ENCODE data around the gene BRPF3.
A peak's percentile ranks its signal among the peaks of the same experiment; 100 is the strongest.

Gene BRPF3

GRCh38 chr6:36196113-36196879 is at the start of gene BRPF3:
Gene BRPF3, plus strand, starts transcription at chr6:36196744. Its CDS starts 3,579 bp downstream, at chr6:36200323.
- DNase-seq (ENCODE audit: low spot score), result peak; percentile 72

DNA sequence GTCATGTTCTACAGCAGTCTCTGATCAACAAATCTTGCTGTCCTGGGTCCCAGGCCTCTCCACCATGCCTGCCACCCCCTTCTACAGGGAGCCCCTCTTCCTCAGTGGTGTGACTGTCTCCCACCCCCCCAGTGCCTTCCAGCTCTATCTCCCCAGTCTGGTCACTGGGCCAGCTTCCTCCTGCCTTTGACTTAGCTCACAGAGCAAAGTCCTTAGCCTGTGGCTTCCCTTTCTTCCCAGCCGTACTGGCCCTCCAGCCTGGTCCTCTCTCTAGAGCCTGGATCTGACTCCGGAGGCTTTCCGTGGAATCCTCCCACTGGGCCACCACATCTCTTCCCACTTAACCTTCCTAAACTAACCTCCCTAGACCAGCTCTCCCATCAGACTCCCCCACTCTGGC is 49.2 kb upstream of the BRPF3 start:
- no peak for DNase-seq (ENCODE audit: low spot score)

GRCh38 chr6:36149476-36149875 is 47.1 kb upstream of the BRPF3 start:
- DNase-seq (ENCODE audit: low spot score), result no peak

GRCh38 chr6:36150283-36150682 is 46.3 kb upstream of the BRPF3 start:
- no peak for DNase-seq (ENCODE audit: low spot score)

DNA sequence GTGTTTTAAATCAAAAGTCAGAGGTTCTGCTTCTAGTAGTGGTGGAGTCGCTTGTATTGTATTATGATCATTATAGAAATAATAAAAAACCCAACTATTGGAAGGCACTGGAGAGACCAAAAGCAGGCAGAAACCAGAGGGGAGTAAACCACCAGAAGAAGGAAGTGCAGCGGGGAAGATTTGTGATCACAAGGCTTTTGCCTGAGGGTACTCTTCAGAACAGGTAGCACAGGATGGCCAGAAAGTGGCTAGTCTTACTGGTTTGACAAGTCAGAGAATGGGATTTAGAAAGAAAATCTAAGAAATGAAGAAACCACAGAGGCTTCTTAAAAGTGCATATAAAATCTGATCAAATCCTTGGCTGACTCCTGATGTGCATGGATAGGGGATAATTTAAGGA is 42.3 kb upstream of the BRPF3 start:
- no peak for DNase-seq (ENCODE audit: low spot score)

DNA sequence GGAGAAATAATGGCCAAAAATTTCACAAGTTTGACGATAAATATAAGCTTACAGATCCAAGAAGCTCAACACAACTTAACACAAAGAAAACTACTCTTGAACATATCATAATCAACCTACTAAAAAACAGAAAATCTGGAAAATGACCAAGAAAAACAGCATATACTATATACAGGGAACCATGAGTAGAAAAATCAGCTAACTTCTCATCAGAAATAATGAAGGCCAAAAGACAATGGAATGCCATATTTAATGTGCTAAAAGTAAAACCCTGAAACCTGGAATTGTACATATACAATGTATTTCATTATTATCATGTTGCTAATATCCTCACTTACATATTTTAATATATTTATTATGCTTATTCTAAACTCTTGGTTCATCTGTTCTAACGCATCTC is 40.9 kb upstream of the BRPF3 start:
- no peak for DNase-seq (ENCODE audit: low spot score)

- no peak for DNase-seq (ENCODE audit: low spot score)
These were observed 36.3 kb upstream of the BRPF3 start for GRCh38 chr6:36160147-36160760.

GRCh38 chr6:36169023-36170007 is 27.2 kb upstream of the BRPF3 start:
- no peak for DNase-seq (ENCODE audit: low spot score)

DNA sequence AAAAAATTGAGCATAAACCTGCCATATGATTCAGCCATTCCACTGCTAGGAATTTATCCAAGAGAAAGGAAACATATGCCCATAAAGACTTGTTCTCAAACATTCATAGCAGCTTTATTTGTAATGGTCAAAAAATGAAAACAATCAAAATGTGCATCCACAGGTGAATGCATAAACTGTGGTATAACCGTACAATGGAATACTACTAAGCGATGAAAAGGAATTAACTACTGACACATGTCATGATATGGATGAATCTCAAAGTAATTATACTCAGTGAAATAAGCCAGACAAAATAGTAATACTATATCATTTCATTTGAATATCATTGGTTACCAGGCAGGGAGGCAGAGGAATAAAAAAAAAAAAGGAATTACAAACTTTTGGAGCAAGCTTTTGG is 25.8 kb upstream of the BRPF3 start:
- no peak for DNase-seq (ENCODE audit: low spot score)

DNA sequence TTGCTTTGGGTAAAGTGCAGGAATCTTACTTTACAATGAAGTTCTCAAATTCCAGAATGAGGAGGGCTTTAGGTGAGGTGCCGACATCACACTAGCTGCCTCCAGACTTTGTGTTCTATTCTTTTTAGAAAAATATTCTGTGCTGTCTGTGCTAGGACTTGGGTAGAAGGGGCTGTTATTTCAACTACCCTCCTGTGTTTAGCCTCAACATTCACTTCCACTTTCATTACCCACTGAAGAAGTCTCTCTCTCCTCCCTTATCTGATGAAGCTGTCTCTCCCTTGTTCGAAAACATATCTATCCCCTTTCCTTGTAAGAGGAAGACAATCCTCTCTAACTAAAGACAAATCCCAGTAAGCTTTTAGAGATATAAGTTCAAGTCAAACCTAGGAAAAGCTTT is 25.0 kb upstream of the BRPF3 start:
- no peak for DNase-seq (ENCODE audit: low spot score)

- no peak for DNase-seq (ENCODE audit: low spot score)
These were observed 19.4 kb upstream of the BRPF3 start for GRCh38 chr6:36177166-36177565.

DNA sequence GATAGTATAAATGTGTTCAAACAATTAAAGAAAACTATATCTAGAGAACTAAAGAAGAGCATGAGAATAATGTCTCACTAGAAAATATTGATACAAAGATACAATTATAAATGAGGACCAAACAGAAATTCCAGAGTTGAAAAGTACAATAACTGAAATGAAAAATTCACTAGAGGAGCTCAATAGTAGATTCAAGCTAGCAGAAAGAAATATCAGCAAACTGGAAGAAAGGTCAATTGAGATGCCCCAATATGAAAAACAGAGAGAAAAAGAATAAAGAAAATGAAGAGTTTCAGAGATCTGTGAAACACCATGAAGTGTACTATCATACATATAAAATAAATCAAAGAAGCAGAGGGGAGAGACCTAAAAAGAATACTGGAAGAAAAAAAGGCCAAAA is 18.0 kb upstream of the BRPF3 start:
- no peak for DNase-seq (ENCODE audit: low spot score)

GRCh38 chr6:36180126-36180525 is 16.4 kb upstream of the BRPF3 start:
- DNase-seq (ENCODE audit: low spot score), result no peak

DNA sequence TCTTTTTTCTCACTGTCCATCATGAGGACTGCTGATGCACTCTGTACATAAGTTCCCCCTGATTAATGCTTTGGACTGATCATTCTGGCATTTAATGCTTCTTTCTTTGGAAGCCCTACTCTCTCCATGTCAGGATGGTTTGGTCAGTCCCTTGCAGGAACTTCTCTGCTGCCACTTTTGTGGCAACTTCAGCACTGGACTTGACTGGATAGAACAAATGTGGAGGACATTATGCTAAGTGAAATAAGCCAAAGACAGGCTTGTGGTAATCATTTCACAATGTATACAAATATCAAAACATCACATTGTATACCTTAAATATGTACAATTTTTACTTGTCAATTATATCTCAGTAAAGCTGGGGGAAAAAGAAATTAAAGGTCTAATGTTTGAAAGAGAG is 12.2 kb upstream of the BRPF3 start:
- no peak for DNase-seq (ENCODE audit: low spot score)

- DNase-seq (ENCODE audit: low spot score), result no peak
These were observed 10.3 kb upstream of the BRPF3 start for GRCh38 chr6:36186199-36186598.

- DNase-seq (ENCODE audit: low spot score), result no peak
These were observed 9.1 kb upstream of the BRPF3 start for GRCh38 chr6:36187446-36187845.

DNA sequence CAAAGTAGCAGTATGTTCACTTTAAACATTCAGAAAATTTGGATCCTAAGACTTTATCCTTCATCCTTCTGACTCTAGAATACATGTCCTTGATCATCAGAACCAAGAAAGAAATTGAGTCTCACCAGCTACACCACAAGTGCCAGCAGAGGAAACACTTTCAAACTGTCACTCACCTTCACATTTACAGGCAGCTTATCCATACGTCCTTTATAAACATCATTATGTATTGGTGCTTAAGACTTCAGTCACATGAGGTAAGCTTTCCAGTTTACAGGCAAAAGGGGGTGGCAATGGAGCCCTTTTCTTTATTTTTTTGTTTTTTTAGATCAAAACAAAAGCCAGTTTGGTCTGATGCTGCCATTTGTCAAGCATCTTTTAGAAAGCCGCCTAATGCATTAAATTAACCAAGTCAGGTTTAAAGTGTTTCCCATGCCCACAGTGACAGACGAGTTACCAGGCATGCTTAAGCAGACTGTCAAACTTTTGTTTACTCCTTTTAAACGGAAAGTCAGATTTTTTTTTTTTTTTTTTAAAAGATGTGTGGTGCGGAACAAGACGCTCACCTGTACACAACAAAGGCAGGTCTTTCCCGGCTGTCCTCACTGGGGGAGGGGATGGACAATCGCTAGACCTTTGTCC is 952 bp upstream of the BRPF3 start:
- DNase-seq (ENCODE audit: low spot score), result peak; percentile 52

GRCh38 chr6:36196880-36197548 is 470 bp downstream of the BRPF3 start:
- DNase-seq (ENCODE audit: low spot score), result peak; percentile 99

GRCh38 chr6:36197739-36198221 is 1.2 kb downstream of the BRPF3 start:
- DNase-seq (ENCODE audit: low spot score), result peak; percentile 73

- no peak for DNase-seq (ENCODE audit: low spot score)
These were observed 2.4 kb downstream of the BRPF3 start for GRCh38 chr6:36198986-36199385.

- peak; percentile 32 for DNase-seq (ENCODE audit: low spot score)
These were observed 3.8 kb downstream of the BRPF3 start for GRCh38 chr6:36200154-36200891.
